SK-N-MC (cell line): ENCODE results near the gene LDLRAD3.

Experiments
- EZH2 ChIP-seq: fragments of 200-600 bp; sonication (generic); IDR thresholded peaks from one replicate; pipeline ENCODE4 v1.6.1; 2017; ENCODE audit warnings: antibody characterized with exemption
- FOXP2 ChIP-seq: optimal IDR thresholded peaks from 2 replicates; pipeline ENCODE3; 2011; ENCODE audit warnings: mild to moderate bottlenecking, moderate library complexity; ENCODE audit not compliant: insufficient read depth; ENCODE audit errors: extremely low read length, control extremely low read depth
- POLR2AphosphoS5 ChIP-seq: IDR thresholded peaks from 2 replicates; pipeline ENCODE4 v1.6.1; 2012; ENCODE audit warnings: mild to moderate bottlenecking, low read depth, low read length, borderline replicate concordance

GRCh38 chr11:36212564-36213392 is 268.9 kb downstream of the LDLRAD3 start:
- TF ChIP-seq EZH2 (no peak), POLR2AphosphoS5 (no peak), FOXP2 (no peak)
